Endodermal cell (in vitro differentiated cells): ENCODE results near the gene MACROD1. TPM values are rescaled to one million over a fixed set of nuclear protein-coding genes. Genes with fewer than 3 reads are reported as not detected.
A peak's percentile ranks its signal among the peaks of the same experiment; 100 is the strongest.

Experiments
- DNase-seq: peaks from one replicate; pipeline ENCODE4 v3.0.0-alpha.2; 2017
- H3K27ac ChIP-seq: 2 replicates; pipeline ENCODE4 v1.5.1; 2013; ENCODE audit warnings: mild to moderate bottlenecking, low read depth, low read length, moderate library complexity
- H3K27me3 ChIP-seq: 2 replicates; pipeline ENCODE4 v1.6.1; 2013; ENCODE audit warnings: mild to moderate bottlenecking, low read length, moderate library complexity; ENCODE audit not compliant: insufficient read depth, control insufficient read depth, poor library complexity, severe bottlenecking
- H3K36me3 ChIP-seq: 2 replicates; pipeline ENCODE4 v1.7.0; 2013; ENCODE audit warnings: mild to moderate bottlenecking, low read length, moderate library complexity; ENCODE audit not compliant: control insufficient read depth, insufficient read depth
- H3K4me1 ChIP-seq: one replicate; pipeline ENCODE4 v1.7.0; 2013; ENCODE audit warnings: low read length; ENCODE audit not compliant: control insufficient read depth, insufficient read depth
- H3K4me3 ChIP-seq: 2 replicates; pipeline ENCODE4 v1.5.1; 2013; ENCODE audit warnings: mild to moderate bottlenecking, low read length, moderate library complexity
- H3K9ac ChIP-seq: 2 replicates; pipeline ENCODE4 v1.6.1; 2013; ENCODE audit warnings: mild to moderate bottlenecking, low read length, moderate library complexity; ENCODE audit not compliant: poor library complexity, severe bottlenecking; ENCODE audit errors: extremely low read depth
- H3K9me3 ChIP-seq: 2 replicates; pipeline ENCODE4 v1.6.1; 2013; ENCODE audit warnings: mild to moderate bottlenecking, low read length, moderate library complexity; ENCODE audit not compliant: control insufficient read depth
- H3K27ac Mint-ChIP-seq: 2 replicates; pipeline ENCODE4 v1.8.0; 2020; ENCODE audit warnings: mixed read lengths
- H3K27me3 Mint-ChIP-seq: 2 replicates; pipeline ENCODE4 v1.8.0; 2021; ENCODE audit warnings: mild to moderate bottlenecking, mixed read lengths; ENCODE audit not compliant: insufficient read depth
- H3K36me3 Mint-ChIP-seq: 2 replicates; pipeline ENCODE4 v1.8.0; 2020; ENCODE audit warnings: low read depth, mixed read lengths
- H3K4me1 Mint-ChIP-seq: 2 replicates; pipeline ENCODE4 v1.8.0; 2020; ENCODE audit warnings: mixed read lengths
- H3K4me3 Mint-ChIP-seq: 2 replicates; pipeline ENCODE4 v1.8.0; 2020; ENCODE audit warnings: mild to moderate bottlenecking, moderate library complexity, mixed read lengths
- H3K9me3 Mint-ChIP-seq: 2 replicates; pipeline ENCODE4 v1.8.0; 2020; ENCODE audit warnings: mild to moderate bottlenecking, mixed read lengths
- WGBS, 2 experiments: methylation state at CpG; one replicate each; pipeline versions ENCODE4 v1.1.5 to v1.1.7; 2013; ENCODE audit warnings: missing lambda C conversion rate in 2 of 2, mixed read lengths in 1 of 2; ENCODE audit not compliant: insufficient coverage in 1 of 2, insufficient read length in 1 of 2; 5-methylcytosine and 5-hydroxymethylcytosine counted together
- total RNA-seq, 2 donors: library from RNA; stranded (reverse); fragmentation: NEBNext Ultra II Directional in 1 of 2; extraction: Animal tissue kit (Norgen Biotek cat#: 25700) in 1 of 2; gene quantifications; 2 replicates in 1 of 2; 3 replicates in 1 of 2; pipeline ENCODE4 v1.2.1, GENCODE V29; 2021
- TF ChIP-seq, protein P1 (sequence below): fragments of 200-600 bp; sonication (generic); conservative IDR thresholded peaks from 2 replicates; pipeline ENCODE4 v1.5.0; 2021; ENCODE audit warnings: antibody characterized with exemption, mild to moderate bottlenecking

Gene MACROD1
- total RNA-seq, 2 donors from 2014 or later: 23.0 to 41.9 TPM

DNA sequence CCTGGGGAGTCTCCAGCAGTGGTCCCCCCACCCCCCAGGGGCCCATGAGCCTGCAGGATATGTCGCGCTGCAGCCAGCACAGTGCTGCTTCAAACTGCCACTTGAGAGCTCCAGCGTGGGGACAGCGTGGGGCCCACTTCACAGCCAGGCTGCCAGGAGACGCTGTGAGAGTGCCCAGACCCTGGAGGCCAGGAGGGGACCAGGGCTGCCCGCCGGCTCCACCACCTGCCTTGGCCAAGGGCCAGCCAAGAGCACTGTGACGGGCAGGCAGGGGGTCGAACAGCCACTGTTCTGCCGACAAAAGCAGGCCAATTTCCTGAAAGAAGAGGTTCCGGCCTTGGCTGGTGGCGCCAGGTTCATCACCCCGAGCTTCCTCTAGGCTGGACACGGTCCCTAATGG lies 70.0 kb downstream of the MACROD1 start:
- Mint-ChIP-seq H3K4me1 (no peaks in the 10 kb centered on the region), H3K9me3 (no peaks in the 10 kb centered on the region), H3K4me3 (no peak overlapping the region), H3K27me3 (peaks cover 36% of the 10 kb centered on the region), H3K36me3 (no peaks in the 10 kb centered on the region), H3K27ac (no peak overlapping the region)
- no peak overlapping the region for H3K9ac ChIP-seq
- H3K4me1 ChIP-seq: no peaks in the 10 kb centered on the region
- DNase-seq: no peak
- H3K27me3 ChIP-seq: peaks cover 8% of the 10 kb centered on the region
- H3K9me3 ChIP-seq: no peaks in the 10 kb centered on the region
- TF ChIP-seq, protein P1, sequence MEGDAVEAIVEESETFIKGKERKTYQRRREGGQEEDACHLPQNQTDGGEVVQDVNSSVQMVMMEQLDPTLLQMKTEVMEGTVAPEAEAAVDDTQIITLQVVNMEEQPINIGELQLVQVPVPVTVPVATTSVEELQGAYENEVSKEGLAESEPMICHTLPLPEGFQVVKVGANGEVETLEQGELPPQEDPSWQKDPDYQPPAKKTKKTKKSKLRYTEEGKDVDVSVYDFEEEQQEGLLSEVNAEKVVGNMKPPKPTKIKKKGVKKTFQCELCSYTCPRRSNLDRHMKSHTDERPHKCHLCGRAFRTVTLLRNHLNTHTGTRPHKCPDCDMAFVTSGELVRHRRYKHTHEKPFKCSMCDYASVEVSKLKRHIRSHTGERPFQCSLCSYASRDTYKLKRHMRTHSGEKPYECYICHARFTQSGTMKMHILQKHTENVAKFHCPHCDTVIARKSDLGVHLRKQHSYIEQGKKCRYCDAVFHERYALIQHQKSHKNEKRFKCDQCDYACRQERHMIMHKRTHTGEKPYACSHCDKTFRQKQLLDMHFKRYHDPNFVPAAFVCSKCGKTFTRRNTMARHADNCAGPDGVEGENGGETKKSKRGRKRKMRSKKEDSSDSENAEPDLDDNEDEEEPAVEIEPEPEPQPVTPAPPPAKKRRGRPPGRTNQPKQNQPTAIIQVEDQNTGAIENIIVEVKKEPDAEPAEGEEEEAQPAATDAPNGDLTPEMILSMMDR: no peak
- no peak overlapping the region for H3K27ac ChIP-seq
- no peaks in the 10 kb centered on the region for H3K36me3 ChIP-seq
- no peak overlapping the region for H3K4me3 ChIP-seq
- WGBS, 2 experiments: 90 to 92% methylated on average over 9 to 14 of the region's 14 CpGs

DNA sequence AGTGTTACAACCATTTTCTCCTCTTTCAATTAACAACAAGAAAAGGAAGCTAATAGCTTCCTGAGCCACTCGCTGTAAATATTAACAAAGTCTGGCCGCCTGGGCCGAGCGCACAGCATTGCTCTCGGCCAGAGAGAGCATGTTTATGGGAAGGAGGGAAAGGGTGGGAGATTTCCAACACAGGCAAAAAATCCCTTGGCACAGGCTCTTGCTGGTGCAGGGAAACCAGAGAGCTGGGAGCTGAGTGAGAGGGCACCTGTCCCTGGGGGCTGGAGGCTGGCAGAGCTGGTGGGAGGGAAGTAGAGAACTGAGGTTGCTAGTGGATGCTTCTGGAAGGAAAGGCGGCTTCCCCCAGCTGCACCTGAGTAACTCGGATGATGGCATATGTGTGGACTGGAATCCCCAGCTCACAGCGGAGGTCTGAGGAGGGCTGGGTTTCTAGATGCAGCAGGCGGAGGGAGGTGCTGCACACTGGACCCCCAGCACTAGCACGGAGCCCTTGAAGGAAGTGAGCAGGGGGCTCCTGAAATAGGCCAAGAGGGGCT lies 70.6 kb downstream of the MACROD1 start:
- H3K9me3 ChIP-seq: no peaks in the 10 kb centered on the region
- TF ChIP-seq, protein P1: no peak
- Mint-ChIP-seq H3K4me3 (no peak overlapping the region), H3K9me3 (no peaks in the 10 kb centered on the region), H3K4me1 (no peaks in the 10 kb centered on the region), H3K36me3 (no peaks in the 10 kb centered on the region), H3K27ac (no peak overlapping the region), H3K27me3 (peaks cover 34% of the 10 kb centered on the region)
- H3K36me3 ChIP-seq: no peaks in the 10 kb centered on the region
- peaks cover 8% of the 10 kb centered on the region for H3K27me3 ChIP-seq
- no peak overlapping the region for H3K9ac ChIP-seq
- no peak for DNase-seq
- 80 to 90% methylated on average over 5 to 10 of the region's 10 CpGs for WGBS, 2 experiments
- H3K4me3 ChIP-seq: no peak overlapping the region
- no peaks in the 10 kb centered on the region for H3K4me1 ChIP-seq
- no peak overlapping the region for H3K27ac ChIP-seq

DNA sequence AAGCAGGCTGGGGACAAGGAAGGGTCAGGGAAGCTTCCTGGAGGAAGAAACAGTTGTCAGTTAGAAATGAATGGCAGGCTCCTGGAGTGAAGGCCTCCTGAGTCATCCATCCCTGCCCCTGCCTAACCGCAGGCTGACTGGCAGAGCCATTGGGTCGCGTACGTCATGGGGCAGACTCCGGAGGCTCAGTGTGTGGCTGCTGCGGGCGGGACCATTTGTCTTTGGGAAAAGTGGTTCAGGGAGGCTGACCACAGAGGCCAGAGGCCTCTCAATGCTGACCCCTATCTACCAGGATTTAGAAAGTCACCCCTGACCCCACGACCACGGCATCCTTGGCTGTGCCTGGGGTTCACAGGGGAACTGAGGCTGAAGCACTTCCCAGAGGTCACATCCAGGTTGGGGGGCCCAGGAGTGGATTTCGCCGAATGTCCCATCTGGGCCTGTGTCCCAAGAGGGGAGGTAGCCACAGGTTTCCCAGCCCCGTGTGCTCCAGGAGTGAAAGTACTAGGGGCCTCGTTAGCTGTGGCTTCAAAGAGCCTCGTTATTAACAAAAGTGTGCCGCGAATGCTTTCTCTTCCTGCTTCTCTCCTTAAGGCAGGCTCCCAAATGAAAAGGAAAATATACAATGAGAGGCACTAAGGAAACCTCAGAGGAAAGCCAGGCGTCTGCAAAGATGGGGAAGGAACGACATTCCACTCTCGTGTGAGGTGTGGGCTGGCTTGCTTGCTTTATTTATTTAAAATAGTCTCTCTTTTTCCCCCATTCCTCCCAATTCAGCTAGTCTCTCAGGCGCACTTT lies 71.3 kb downstream of the MACROD1 start:
- Histone ChIP-seq H3K9ac (no peak overlapping the region), H3K4me1 (no peaks in the 10 kb centered on the region), H3K27me3 (peaks cover 8% of the 10 kb centered on the region), H3K27ac (no peak overlapping the region), H3K36me3 (no peaks in the 10 kb centered on the region), H3K4me3 (no peak overlapping the region), H3K9me3 (no peaks in the 10 kb centered on the region)
- H3K27ac Mint-ChIP-seq: peak overlapping the region; percentile 21
- H3K4me1 Mint-ChIP-seq: no peaks in the 10 kb centered on the region
- H3K36me3 Mint-ChIP-seq: no peaks in the 10 kb centered on the region
- TF ChIP-seq, protein P1: no peak
- peak; percentile 69 for DNase-seq
- peaks cover 29% of the 10 kb centered on the region for H3K27me3 Mint-ChIP-seq
- 68 to 82% methylated on average over 17 to 20 of the region's 20 CpGs for WGBS, 2 experiments
- no peaks in the 10 kb centered on the region for H3K9me3 Mint-ChIP-seq
- H3K4me3 Mint-ChIP-seq: no peak overlapping the region
